Omental fat pad (tissue), 4 donors: ENCODE measurements around the gene GMDS. TPM values are rescaled to one million over a fixed set of nuclear protein-coding genes. Genes with fewer than 3 reads are reported as not detected.

Source experiments
- ATAC-seq: fragments of 150-250 bp; one replicate; pipeline ENCODE4 v1.9.1; 2016; ENCODE audit warnings: mild to moderate bottlenecking, moderate library complexity; ENCODE audit not compliant: low FRiP score
- DNase-seq: peaks from one replicate; pipeline ENCODE4 v3.0.0-alpha.2; 2019; ENCODE audit warnings: low spot score
- total RNA-seq, 4 donors: library from RNA; depleted of rRNA; stranded (reverse); fragments of >200 nt; gene quantifications; one replicate each; pipeline ENCODE4 v1.1.0, GENCODE V29; 2016
- TF ChIP-seq, protein P1 (sequence below), 3 donors: fragments of 450-650 bp; IDR thresholded peaks; one replicate each; pipeline ENCODE4 v1.5.1; 2016 to 2017; ENCODE audit warnings: antibody characterized with exemption in 3 of 3, mild to moderate bottlenecking in 3 of 3, moderate library complexity in 2 of 3

The GMDS gene
- total RNA-seq, 4 donors from 2014 or later, result 5.6 to 20.6 (median 10.7) TPM

DNA sequence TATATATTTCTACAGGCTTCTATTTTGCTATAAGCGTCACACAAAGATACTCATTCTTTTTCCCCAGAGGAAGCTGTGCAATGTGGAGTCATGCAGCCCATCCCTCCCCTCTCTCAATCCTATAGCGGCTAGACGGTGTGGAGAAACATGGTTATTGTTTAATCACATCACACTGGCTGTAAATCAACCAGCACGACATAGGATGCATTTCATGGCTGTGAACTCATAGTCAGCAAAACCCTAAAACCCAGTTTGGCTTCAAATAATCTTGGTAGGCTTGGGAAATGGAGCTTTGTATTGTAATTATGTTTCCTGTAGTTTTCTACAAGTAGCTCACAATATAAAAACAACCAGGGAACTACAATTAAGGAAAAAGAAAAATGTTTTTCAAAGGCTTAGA is 618.9 kb downstream of the GMDS start:
- ATAC-seq (no peak), DNase-seq (no peak)
- TF ChIP-seq, protein P1, sequence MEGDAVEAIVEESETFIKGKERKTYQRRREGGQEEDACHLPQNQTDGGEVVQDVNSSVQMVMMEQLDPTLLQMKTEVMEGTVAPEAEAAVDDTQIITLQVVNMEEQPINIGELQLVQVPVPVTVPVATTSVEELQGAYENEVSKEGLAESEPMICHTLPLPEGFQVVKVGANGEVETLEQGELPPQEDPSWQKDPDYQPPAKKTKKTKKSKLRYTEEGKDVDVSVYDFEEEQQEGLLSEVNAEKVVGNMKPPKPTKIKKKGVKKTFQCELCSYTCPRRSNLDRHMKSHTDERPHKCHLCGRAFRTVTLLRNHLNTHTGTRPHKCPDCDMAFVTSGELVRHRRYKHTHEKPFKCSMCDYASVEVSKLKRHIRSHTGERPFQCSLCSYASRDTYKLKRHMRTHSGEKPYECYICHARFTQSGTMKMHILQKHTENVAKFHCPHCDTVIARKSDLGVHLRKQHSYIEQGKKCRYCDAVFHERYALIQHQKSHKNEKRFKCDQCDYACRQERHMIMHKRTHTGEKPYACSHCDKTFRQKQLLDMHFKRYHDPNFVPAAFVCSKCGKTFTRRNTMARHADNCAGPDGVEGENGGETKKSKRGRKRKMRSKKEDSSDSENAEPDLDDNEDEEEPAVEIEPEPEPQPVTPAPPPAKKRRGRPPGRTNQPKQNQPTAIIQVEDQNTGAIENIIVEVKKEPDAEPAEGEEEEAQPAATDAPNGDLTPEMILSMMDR (IDR thresholded peaks at IDR 0.05), result no peak

- DNase-seq, result no peak
- TF ChIP-seq, protein P1 (IDR thresholded peaks at IDR 0.05), result no peak
- no peak for ATAC-seq
These were observed 619.5 kb downstream of the GMDS start for GRCh38 chr6:1625794-1626435.

GRCh38 chr6:1624851-1625781 is 620.3 kb downstream of the GMDS start:
- TF ChIP-seq, protein P1 (IDR thresholded peaks at IDR 0.05), result no peak
- ATAC-seq (peak; percentile 76), DNase-seq (no peak)

DNA sequence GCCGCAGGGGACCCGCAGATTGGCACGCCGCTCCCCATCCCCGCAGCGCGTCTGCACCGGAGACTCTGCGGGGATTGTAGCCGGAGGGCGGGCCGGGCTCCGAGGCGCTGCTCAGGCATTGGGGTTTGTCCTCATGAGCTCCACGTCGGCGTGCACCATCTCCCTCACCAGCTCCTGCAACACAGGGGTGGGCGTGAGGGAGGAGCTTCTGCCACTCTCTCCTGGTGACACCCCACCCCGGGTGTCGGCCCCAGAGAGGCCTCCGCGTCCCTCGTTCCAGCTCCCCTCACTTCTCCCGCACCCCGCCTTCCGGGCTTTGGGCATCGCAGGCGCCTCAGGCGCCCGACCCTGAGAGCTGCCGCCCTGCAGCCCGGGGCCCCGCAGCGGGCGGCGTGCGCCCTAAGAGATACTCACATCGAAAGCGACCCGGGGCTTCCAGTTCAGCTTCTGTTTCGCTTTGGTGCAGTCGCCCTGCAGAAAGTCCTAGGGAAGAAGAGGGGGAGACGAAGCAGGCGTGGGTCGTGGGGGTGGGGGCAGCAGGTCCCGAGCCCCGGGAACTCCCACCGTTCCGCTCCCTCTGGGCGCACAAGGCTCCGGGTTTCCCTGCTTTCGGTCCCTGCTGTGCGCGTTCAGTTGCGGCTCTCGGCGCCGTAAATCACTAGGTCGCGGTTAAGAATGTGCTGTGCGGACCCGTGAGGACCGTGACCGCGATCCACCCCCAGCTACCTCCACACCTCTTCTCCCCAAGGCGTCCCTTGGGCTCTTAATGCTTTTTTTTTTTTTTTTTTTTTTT is 621.2 kb downstream of the GMDS start:
- DNase-seq, result no peak
- no peak for ATAC-seq
- TF ChIP-seq, protein P1 (IDR thresholded peaks at IDR 0.05), result no peak

- no peak for ATAC-seq
- TF ChIP-seq, protein P1 (IDR thresholded peaks at IDR 0.05), result no peak
- DNase-seq, result no peak
These were observed 621.7 kb downstream of the GMDS start for GRCh38 chr6:1623769-1624057.

DNA sequence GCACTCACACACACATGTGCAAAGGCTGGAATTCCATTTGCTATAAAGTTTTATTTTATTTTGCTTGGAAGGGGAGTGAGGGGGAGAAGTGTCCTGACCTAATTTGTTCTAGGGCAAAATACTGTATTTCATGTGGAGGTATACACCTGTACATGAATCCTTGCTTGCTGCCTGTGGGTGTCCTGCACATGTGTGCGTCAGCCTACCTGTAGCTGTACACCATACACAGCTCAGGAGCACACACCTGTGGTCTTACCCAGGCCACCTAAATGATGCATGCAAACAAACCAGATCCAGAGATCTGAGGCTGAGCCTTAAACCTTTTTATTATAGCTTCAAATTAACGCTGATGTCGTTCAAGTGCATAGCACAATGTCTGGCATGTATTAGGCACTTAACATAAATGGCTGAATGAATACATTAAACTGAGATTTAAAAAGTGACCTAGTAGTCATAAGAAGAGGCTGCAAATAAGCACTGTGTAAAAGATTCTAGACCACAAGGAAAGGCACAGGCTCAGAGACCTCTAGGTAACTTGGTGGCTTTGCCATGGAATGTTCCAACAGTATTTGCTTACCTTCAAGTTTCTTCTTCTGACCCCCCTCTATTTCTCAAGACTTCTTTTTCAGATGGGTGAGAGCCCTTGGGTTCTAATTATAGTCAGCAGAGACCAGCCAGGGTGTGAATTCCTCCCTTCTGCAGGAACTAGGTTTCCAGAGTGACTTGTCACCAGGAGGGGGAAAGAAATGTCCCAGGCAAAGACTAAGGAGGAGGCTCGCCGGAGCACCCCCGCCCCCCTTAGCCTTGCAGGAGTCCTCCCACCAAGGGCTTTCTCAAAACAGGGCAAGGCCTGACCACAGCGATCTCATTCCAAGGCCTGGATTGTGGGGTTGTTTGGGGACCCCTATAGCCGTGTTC is 622.3 kb downstream of the GMDS start:
- no peak for DNase-seq
- ATAC-seq, result no peak
- TF ChIP-seq, protein P1 (IDR thresholded peaks at IDR 0.05), result no peak
